ENCODE measurements around the gene QKI. TPM values are rescaled to one million over a fixed set of nuclear protein-coding genes. Genes with fewer than 3 reads are reported as not detected.

QKI gene
- total RNA-seq, 2 donors from 2014 or later: 63.0 to 316 TPM

DNA sequence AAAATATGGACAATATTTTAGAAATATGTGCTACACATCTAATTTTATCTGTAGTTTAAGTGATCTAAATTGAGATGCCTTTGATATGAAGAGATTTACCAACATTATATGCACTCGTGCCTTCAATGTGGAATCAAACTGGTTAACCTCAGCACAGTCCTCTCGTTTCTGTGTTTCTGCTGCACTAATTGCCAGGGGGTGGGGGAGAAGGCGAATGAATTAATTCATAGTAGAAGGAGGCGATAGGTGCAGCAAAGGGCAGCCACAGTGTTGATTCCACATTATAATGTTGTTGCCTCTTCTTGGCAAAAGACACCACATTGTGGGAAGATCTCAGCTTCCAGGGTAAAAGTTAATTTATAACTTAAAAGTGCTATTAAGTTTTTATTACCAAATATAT lies 161.6 kb downstream of the QKI start:
- intact Hi-C loops (cut with DNase I): no loop called here
- no peaks in the 10 kb centered on the region for H3K4me1 ChIP-seq (replicated peaks)
- no peak overlapping the region for H3K27ac ChIP-seq
- no peak for DNase-seq (ENCODE audit: low spot score)
- TF ChIP-seq POLR2A (IDR thresholded peaks at IDR 0.05) (no peak), POLR2AphosphoS5 (IDR thresholded peaks at IDR 0.05) (no peak)
- TF ChIP-seq, protein P1, sequence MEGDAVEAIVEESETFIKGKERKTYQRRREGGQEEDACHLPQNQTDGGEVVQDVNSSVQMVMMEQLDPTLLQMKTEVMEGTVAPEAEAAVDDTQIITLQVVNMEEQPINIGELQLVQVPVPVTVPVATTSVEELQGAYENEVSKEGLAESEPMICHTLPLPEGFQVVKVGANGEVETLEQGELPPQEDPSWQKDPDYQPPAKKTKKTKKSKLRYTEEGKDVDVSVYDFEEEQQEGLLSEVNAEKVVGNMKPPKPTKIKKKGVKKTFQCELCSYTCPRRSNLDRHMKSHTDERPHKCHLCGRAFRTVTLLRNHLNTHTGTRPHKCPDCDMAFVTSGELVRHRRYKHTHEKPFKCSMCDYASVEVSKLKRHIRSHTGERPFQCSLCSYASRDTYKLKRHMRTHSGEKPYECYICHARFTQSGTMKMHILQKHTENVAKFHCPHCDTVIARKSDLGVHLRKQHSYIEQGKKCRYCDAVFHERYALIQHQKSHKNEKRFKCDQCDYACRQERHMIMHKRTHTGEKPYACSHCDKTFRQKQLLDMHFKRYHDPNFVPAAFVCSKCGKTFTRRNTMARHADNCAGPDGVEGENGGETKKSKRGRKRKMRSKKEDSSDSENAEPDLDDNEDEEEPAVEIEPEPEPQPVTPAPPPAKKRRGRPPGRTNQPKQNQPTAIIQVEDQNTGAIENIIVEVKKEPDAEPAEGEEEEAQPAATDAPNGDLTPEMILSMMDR (IDR thresholded peaks at IDR 0.05): no peak
- WGBS: 54% methylated on average over 4 of the region's 4 CpGs
- no peak overlapping the region for H3K4me3 ChIP-seq
- no peaks in the 10 kb centered on the region for H3K27me3 ChIP-seq (replicated peaks; ENCODE audit: insufficient read depth)
- no peaks in the 10 kb centered on the region for H3K36me3 ChIP-seq
- no peaks in the 10 kb centered on the region for H3K9me3 ChIP-seq

DNA sequence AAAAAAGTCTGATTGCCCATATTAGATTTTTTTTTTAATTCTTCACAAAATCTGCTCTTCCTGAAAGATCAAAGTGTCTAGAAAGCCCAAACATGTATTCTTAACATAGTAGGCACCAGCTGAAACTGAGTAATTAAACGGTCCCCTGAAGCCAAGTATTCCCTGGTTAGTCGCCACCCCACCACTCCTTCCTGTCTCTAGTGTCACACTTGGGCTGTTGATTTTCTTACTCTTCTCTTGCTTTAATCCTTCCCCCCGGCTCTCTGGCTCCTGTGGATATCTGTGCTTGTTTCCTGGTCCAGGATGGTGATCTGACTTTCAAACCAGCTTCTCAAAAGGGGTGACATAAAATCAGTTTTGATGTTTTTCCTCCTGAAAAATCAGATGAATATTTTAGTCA lies 162.9 kb downstream of the QKI start:
- WGBS: 61% methylated on average over 3 of the region's 3 CpGs
- H3K27ac ChIP-seq: no peak overlapping the region
- intact Hi-C loops (cut with DNase I): no loop called here
- H3K4me1 ChIP-seq (replicated peaks): no peaks in the 10 kb centered on the region
- H3K9me3 ChIP-seq: no peaks in the 10 kb centered on the region
- H3K4me3 ChIP-seq: no peak overlapping the region
- DNase-seq (ENCODE audit: low spot score): no peak
- TF ChIP-seq, protein P1 (IDR thresholded peaks at IDR 0.05): no peak
- no peak for TF ChIP-seq POLR2AphosphoS5 (IDR thresholded peaks at IDR 0.05)
- TF ChIP-seq POLR2A (IDR thresholded peaks at IDR 0.05): no peak
- H3K36me3 ChIP-seq: no peaks in the 10 kb centered on the region
- H3K27me3 ChIP-seq (replicated peaks; ENCODE audit: insufficient read depth): no peaks in the 10 kb centered on the region

GRCh38 chr6:163579111-163579879 lies 164.8 kb downstream of the QKI start:
- DNase-seq (ENCODE audit: low spot score): no peak
- WGBS: 59% methylated on average over 13 of the region's 13 CpGs
- intact Hi-C loops (cut with DNase I): no loop called here
- Histone ChIP-seq H3K36me3 (no peaks in the 10 kb centered on the region), H3K9me3 (no peaks in the 10 kb centered on the region), H3K4me1 (replicated peaks) (no peaks in the 10 kb centered on the region), H3K4me3 (no peak overlapping the region), H3K27ac (no peak overlapping the region), H3K27me3 (replicated peaks; ENCODE audit: insufficient read depth) (no peaks in the 10 kb centered on the region)
- TF ChIP-seq POLR2A (IDR thresholded peaks at IDR 0.05) (no peak), POLR2AphosphoS5 (IDR thresholded peaks at IDR 0.05) (no peak)
- TF ChIP-seq, protein P1 (IDR thresholded peaks at IDR 0.05): no peak

- DNase-seq (ENCODE audit: low spot score): no peak
- Histone ChIP-seq H3K27me3 (replicated peaks; ENCODE audit: insufficient read depth) (no peaks in the 10 kb centered on the region), H3K36me3 (no peaks in the 10 kb centered on the region), H3K4me1 (replicated peaks) (no peaks in the 10 kb centered on the region), H3K4me3 (no peak overlapping the region), H3K9me3 (no peaks in the 10 kb centered on the region), H3K27ac (no peak overlapping the region)
- TF ChIP-seq, protein P1 (IDR thresholded peaks at IDR 0.05): no peak
- no peak for TF ChIP-seq POLR2AphosphoS5 (IDR thresholded peaks at IDR 0.05)
- WGBS: 16% methylated on average over 4 of the region's 4 CpGs
- intact Hi-C loops (cut with DNase I): no loop called here
Observed at GRCh38 chr6:163579880-163580295, 165.4 kb downstream of the QKI start.

Data from prostate gland (tissue), 2 donors.